ENCODE results near the gene SPEF1. TPM values are rescaled to one million over a fixed set of nuclear protein-coding genes. Genes with fewer than 3 reads are reported as not detected.
A peak's percentile ranks its signal among the peaks of the same experiment; 100 is the strongest.

Gene SPEF1
- total and polyA plus RNA-seq, 2 of the 13 experiments (the other 11 are each of a cell fraction or from before 2014, with no cell fraction given): 0.11 to 0.27 TPM

DNA sequence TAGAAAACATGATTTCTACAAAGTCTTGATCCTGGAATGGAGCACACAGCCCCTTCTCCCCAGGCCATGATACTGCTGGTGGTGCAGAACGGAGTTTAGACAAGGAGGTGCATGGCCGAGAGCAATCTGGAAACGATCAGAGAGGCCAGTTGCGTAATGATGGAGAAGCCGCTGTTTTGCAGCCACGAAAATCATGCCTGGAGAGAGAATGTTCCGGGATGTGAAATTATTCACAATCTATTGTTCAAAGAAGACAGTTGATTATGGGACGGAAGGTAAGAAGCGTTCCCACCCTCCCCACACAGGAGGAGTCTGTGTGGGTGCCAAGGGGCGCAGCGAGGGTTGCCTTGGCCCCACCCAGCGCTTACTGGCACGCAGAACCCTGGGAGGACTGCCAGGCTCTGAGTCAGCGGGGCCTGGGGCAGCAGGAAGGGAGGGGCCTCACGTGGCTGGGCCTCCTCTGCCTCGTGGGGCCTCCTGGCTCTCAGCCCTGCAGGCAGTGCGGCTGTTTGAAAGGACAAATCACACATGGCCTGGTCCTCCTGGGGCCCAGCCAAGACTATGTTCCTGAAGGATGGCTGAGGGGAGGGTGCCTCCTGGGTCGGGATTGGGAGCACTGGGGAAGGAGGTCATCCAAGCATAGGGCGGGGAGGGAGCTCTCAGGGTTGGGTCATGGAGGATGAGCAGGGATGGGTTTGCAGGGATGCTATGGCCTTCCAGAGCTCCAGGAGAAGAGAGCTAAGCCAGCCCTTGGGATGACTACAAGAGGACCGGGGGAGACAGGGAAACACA, 30.4 kb upstream of the SPEF1 start (continued):
- TF ChIP-seq ZNF44 (CRISPR knock-in tag; IDR thresholded peaks at IDR 0.05) (peak; percentile 57; the same call in 1 of the 2 replicates), FOXJ3 (CRISPR knock-in tag; IDR thresholded peaks at IDR 0.05; ENCODE audit: borderline replicate concordance) (peak; percentile 74; the same call in 1 of the 2 replicates), RBM39 (IDR thresholded peaks at IDR 0.05; ENCODE audit: low read depth, low read length, poor library complexity, severe bottlenecking) (peak; percentile 39), ZNF543 (CRISPR knock-in tag; IDR thresholded peaks at IDR 0.05) (peak; percentile 95), SAFB2 (CRISPR knock-in tag; IDR thresholded peaks at IDR 0.05; ENCODE audit: borderline replicate concordance, low read depth) (no peak; the same call in 1 of the 2 replicates), ZNF354B (CRISPR knock-in tag; IDR thresholded peaks at IDR 0.05) (peak; percentile 63), ZNF274 (CRISPR knock-in tag; IDR thresholded peaks at IDR 0.05) (peak; percentile 99), RARG (CRISPR knock-in tag; IDR thresholded peaks at IDR 0.05; ENCODE audit: low read depth) (no peak), ZNF597 (CRISPR knock-in tag; IDR thresholded peaks at IDR 0.05) (no peak), SP5 (CRISPR knock-in tag; IDR thresholded peaks at IDR 0.05; ENCODE audit: borderline replicate concordance, low read depth) (peak; percentile 91; the same call in 1 of the 2 replicates), ZNF777 (CRISPR knock-in tag; IDR thresholded peaks at IDR 0.05) (peak; percentile 50; the same call in 1 of the 2 replicates), BATF2 (CRISPR knock-in tag; IDR thresholded peaks at IDR 0.05) (peak; percentile 98), ZKSCAN1 (IDR thresholded peaks at IDR 0.05; ENCODE audit: low read length) (0 out of 2 replicates have a peak, but pooled peaks have one; percentile 16), GPN1 (CRISPR knock-in tag; IDR thresholded peaks at IDR 0.05; ENCODE audit: borderline replicate concordance) (no peak), RNF219 (CRISPR knock-in tag; IDR thresholded peaks at IDR 0.05) (peak; percentile 70; the same call in 1 of the 2 replicates), ZNF691 (CRISPR knock-in tag; IDR thresholded peaks at IDR 0.05; ENCODE audit: borderline replicate concordance, low read depth) (peak; percentile 99), ZNF225 (CRISPR knock-in tag; IDR thresholded peaks at IDR 0.05) (peak; percentile 98), MAFK (conservative IDR thresholded peaks at IDR 0.05 in 1 of 2, IDR thresholded peaks at IDR 0.05 in 1 of 2; ENCODE audit: low read length in 2 of 2) (no peak; a peak in 1 of 4 replicates)
- TF ChIP-seq, protein P1, sequence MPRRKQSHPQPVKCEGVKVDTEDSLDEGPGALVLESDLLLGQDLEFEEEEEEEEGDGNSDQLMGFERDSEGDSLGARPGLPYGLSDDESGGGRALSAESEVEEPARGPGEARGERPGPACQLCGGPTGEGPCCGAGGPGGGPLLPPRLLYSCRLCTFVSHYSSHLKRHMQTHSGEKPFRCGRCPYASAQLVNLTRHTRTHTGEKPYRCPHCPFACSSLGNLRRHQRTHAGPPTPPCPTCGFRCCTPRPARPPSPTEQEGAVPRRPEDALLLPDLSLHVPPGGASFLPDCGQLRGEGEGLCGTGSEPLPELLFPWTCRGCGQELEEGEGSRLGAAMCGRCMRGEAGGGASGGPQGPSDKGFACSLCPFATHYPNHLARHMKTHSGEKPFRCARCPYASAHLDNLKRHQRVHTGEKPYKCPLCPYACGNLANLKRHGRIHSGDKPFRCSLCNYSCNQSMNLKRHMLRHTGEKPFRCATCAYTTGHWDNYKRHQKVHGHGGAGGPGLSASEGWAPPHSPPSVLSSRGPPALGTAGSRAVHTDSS (CRISPR knock-in tag; conservative IDR thresholded peaks at IDR 0.05): 0 out of 2 replicates have a peak, but pooled peaks have one; percentile 32
